LNCaP clone FGC (cell line): ENCODE data around the gene TSPAN3.

Experiments
- DNase-seq: peaks from one replicate; pipeline ENCODE4 v3.0.0-alpha.2; 2011; ENCODE audit warnings: low read depth
- H3K4me3 ChIP-seq: 2 replicates; pipeline ENCODE4 v1.5.1; 2011; ENCODE audit warnings: mild to moderate bottlenecking, low read depth, low read length, control low read depth
- TF ChIP-seq, protein P1 (sequence below): IDR thresholded peaks from 2 replicates; pipeline ENCODE4 v1.5.1; 2012; ENCODE audit warnings: mild to moderate bottlenecking; ENCODE audit not compliant: control insufficient read depth, insufficient read depth; ENCODE audit errors: extremely low read depth

Gene TSPAN3

DNA sequence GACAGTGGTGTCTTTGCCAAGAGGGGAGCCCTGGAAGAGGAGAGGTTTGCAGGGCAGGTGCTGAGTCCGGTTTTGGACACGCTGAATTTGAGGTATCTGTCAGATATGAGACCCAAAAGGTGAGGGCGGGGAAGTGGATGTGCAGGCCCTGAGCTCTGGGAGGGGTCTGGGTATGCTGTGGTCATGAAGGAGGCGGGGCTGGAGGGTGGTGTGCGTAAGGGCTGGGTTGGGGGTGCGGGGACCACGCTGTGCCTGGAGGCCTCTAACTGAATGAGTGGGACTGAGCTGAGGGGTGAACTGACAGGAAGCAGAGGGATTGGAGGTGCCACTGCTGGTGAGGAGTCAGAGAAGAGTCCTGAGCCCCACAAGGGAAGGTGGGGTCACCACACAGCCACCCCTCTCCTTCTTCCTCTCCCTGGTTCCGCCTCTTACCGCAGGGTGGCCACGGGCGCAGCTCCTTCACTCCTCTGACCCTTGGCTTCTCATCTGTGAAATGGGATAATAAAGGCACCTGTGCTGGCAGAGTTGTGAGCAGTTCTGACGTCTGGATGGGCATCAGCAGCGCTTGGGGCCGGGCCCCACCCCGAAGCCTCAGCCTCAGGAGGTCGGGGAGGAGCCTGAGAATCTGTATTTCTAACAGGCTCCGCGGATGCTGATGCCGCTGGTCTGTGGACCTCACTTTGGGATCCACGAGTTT, 47.2 kb downstream of the TSPAN3 start:
- no peak for DNase-seq
- TF ChIP-seq, protein P1, sequence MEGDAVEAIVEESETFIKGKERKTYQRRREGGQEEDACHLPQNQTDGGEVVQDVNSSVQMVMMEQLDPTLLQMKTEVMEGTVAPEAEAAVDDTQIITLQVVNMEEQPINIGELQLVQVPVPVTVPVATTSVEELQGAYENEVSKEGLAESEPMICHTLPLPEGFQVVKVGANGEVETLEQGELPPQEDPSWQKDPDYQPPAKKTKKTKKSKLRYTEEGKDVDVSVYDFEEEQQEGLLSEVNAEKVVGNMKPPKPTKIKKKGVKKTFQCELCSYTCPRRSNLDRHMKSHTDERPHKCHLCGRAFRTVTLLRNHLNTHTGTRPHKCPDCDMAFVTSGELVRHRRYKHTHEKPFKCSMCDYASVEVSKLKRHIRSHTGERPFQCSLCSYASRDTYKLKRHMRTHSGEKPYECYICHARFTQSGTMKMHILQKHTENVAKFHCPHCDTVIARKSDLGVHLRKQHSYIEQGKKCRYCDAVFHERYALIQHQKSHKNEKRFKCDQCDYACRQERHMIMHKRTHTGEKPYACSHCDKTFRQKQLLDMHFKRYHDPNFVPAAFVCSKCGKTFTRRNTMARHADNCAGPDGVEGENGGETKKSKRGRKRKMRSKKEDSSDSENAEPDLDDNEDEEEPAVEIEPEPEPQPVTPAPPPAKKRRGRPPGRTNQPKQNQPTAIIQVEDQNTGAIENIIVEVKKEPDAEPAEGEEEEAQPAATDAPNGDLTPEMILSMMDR = no peak
- H3K4me3 ChIP-seq = no peak overlapping the region

DNA sequence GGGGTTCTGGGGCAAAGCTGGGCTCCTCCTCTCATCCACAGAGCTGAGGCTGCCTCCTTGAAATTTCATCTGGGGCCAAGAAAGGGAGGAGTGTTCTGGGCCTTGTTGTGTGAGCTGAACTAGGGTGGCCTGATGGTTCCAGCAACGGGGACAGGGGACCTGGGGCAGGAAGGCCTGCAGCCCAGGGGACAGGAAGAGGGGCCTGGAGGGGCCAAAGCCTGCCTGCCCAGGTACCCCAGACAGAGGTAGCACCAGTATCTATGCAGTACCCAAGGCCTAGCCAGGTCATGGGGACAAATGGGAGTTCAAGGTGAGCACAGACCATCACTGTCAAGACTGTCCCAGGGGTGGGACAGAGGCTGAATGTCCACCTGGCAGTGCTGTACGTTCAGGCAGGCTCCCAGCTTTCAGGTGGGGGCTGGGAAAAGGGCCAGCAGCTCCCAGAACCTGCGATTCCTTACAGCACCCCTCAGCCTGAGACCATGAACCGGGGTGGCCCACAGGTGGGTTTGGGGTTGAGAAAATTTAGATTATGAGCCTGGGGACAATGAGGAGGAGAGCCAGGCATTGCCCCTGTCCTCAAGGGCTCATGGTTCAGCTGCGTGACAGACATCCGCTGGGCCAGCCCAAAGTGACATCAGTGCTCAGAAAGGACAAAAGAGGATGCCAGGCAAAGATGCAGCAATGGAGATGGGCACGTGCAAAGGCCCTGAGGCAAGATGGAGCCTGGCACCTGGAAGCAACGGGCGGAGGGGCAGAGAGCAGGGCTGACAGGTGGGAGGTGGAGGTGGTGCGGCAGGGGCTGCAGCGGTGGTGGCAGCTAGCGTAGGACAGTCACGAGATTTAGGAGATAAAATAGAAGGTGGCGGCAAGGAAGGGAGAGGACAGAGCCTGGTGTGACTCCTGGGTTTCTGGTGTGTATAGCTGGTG, 48.0 kb downstream of the TSPAN3 start:
- no peak overlapping the region for H3K4me3 ChIP-seq
- no peak for DNase-seq
- TF ChIP-seq, protein P1 = no peak

DNA sequence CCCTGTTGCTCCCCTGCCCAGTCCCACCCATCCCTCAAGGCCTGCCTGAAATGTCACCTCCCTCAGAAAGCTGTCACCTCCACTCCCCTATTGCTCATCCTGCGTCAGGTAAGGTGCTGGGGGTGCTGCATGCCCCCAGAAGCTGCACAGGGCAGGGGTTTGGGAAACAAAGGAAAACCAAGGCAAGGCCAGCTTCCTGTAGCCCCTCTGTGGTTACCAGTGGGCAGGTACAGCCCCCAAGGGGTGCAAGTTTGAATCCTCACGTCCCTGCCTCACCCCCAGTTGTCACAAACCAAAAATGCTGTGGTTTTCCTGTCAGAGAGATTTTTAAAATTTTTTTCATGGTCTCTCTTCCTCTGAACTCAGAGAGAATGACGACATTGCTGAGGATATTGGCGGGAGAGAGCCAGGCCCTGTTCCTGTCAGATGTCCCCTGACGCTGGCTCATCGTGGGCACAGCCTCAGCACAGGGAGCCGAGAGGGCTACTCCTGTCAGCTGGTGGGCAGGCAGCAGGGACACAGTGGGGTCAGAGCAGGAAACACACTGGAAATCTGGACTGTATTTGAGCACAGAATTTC, 49.0 kb downstream of the TSPAN3 start:
- no peak for DNase-seq
- H3K4me3 ChIP-seq = no peak overlapping the region
- TF ChIP-seq, protein P1 = no peak

DNA sequence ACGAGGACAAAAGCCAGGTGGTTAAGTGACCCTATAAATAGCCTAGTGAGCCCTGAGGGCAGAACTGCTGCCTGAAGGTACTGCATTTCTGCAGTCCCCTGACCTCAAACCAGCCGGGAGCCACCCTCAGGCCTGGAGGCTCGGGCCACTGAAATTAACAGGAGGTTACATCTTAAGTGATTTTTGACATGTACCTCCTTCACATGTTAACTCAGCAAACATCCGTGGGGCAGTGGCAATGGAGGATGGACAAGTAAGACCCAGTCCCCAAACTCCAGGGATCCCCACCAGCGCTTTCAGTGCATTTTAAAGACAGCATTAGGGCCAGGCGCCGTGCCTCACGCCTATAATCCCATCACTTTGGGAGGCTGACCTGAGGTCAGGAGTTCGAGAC, 49.8 kb downstream of the TSPAN3 start:
- DNase-seq = no peak
- TF ChIP-seq, protein P1 = no peak
- no peak overlapping the region for H3K4me3 ChIP-seq

DNA sequence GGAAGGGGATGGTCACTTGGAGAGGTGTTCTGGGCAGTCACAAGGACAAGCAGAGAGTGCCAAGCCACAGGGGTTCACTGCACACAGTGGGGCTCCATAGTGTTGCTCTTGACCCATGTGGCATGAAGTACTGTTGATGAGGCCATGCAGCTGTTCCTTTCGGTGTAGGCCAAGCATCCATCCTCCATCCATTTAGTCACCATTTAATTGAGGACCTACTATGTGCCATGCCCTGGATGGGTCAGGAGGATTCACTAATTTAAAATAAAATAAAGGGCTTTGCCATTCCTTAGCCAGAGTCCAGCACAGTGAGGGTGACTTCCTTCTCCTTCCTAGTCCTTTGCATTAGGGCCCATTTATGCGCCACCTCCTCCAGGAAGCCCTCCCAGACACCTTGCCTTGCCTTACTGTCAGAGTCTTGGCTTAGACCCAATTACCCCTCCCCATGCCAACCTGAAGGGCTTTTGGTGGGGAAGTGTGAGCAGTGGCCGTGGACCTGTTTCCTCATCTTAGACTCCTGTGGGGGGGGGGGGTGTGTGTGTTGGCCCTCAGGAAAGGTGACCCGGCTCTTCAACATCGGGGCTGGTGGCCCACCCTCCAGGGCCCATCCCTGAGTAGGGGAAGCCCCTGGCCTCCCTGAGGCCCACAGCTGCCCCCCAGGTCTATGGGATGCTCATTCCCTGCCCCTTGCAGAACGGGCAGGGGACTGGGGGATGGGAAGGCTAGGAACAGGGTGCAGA, 50.4 kb downstream of the TSPAN3 start:
- TF ChIP-seq, protein P1 = no peak
- DNase-seq = no peak
- H3K4me3 ChIP-seq = no peak overlapping the region

DNA sequence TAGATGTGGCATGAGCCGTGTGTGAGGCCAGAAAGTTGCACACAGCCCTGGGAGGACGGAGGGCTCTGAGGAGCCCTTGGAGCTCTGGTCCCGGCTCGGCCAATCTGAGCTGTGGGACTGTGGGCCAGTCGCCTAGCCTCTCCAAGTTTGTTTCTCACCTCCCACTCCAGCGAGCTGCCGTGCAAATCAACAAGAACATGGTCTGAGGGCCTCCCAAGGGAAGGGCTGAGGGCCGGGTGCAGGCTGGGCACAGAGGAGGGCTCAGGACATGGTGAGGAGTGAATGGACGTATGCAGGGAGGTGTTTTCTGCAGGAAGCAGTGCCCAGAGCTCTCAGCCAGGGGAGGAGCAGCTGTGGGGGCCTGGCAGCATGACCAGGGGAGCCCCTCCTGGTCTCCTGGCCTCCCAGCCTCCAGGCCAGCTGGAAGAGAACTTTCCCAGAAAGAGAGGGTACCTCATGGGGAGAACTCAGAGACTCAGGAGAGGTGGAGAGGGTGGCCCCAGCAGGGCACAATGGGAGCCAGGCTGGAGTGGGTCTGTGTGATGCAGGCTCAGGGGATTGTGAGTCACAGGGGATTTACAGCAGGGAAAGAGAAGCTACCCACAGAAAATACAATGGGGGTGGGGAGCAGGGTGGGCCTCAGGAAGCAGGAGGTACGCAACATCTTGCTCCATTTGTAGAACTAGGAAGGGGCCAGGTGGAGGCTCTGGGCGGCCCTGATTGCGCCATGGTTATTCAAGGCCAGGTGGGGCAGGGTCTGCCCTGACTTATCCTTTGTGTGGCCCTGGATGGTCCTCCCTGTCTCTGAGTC, 51.2 kb downstream of the TSPAN3 start:
- DNase-seq = no peak
- TF ChIP-seq, protein P1 = no peak
- H3K4me3 ChIP-seq = no peak overlapping the region
